MG63 (cell line): Measurements from ENCODE around the gene KRTAP5-2. TPM values are rescaled to one million over a fixed set of nuclear protein-coding genes. Genes with fewer than 3 reads are reported as not detected.

ENCODE experiments used
- DNase-seq: peaks from one replicate; pipeline ENCODE4 v3.0.0-alpha.2; 2020
- H3K27me3 ChIP-seq: fragments of 250-450 bp; sonication (Bioruptor Pico); 2 replicates; pipeline ENCODE4 v1.5.1; 2020; ENCODE audit warnings: mild to moderate bottlenecking, moderate library complexity
- H3K36me3 ChIP-seq: fragments of 250-450 bp; sonication (Bioruptor Pico); 2 replicates; pipeline ENCODE4 v1.5.1; 2020; ENCODE audit warnings: mild to moderate bottlenecking, moderate library complexity
- H3K4me3 ChIP-seq: fragments of 250-450 bp; sonication (Bioruptor Pico); 2 replicates; pipeline ENCODE4 v1.5.1; 2020; ENCODE audit warnings: mild to moderate bottlenecking, moderate library complexity
- H3K9me3 ChIP-seq: fragments of 250-450 bp; sonication (Bioruptor Pico); 2 replicates; pipeline ENCODE4 v1.5.1; 2020; ENCODE audit warnings: mild to moderate bottlenecking, moderate library complexity
- total RNA-seq: library from RNA; depleted of rRNA; stranded (reverse); fragments of >200 nt; shearing (Covaris generic); gene quantifications from 2 replicates; pipeline ENCODE4 v1.2.3, GENCODE V29; 2014; ENCODE audit warnings: low replicate concordance

Gene KRTAP5-2
- total RNA-seq, 1 experiment from 2014 or later = not detected

DNA sequence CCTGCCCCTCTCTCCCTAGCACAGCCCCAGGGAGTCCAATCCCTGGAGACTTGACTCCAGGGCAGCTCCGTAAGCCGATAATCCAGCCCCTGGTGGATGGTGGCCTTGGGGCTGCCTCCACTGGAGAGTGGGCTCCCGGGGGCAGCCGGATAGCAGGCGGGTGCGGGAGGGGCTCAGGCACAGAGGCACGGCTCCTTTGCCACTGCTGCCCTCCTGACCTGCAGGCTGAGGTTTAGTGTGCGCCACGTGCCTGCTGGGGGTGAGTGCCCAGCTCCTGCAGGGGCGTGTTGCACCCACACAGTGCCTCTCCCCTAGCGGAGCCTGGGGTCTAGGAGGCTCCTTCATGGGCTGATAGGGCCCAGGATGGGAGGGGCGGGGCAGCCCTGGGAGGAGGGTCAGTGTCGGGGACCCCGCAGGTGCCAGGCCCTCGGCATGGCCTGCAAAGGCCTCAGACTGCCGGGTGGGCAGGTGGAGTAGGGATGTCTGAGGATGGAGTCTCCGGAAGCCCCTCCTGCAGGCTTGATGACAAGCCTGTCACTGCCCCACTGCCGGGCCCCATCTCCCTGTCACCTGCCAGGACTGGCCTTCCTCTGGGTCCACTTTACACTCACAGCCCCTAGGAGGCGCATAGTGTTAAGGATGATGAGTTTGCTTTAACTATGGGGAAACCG is 31.6 kb downstream of the KRTAP5-2 start:
- no peak for DNase-seq
- Histone ChIP-seq H3K27me3 (no peaks in the 10 kb centered on the region), H3K36me3 (peaks cover 5% of the 10 kb centered on the region), H3K4me3 (no peak overlapping the region), H3K9me3 (no peaks in the 10 kb centered on the region)

DNA sequence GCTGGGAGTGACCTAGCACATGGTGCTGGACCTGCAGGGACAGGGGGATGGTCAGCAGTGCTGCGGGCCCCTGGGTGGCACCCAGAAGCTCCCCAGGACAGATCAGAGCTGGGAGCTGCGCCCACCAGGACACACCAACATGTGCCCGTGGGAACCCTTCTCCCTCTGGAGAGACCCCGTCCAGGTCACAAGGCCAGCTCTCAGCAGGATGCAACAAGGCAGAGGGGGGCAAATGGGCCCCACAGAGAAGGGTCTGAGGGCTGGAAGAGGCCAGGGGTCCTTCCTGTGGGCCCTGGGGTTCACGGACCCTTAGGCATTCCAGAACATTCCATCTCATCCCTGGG is 32.2 kb downstream of the KRTAP5-2 start:
- no peaks in the 10 kb centered on the region for H3K9me3 ChIP-seq
- no peak overlapping the region for H3K4me3 ChIP-seq
- no peak for DNase-seq
- no peaks in the 10 kb centered on the region for H3K27me3 ChIP-seq
- peaks cover 5% of the 10 kb centered on the region for H3K36me3 ChIP-seq

DNA sequence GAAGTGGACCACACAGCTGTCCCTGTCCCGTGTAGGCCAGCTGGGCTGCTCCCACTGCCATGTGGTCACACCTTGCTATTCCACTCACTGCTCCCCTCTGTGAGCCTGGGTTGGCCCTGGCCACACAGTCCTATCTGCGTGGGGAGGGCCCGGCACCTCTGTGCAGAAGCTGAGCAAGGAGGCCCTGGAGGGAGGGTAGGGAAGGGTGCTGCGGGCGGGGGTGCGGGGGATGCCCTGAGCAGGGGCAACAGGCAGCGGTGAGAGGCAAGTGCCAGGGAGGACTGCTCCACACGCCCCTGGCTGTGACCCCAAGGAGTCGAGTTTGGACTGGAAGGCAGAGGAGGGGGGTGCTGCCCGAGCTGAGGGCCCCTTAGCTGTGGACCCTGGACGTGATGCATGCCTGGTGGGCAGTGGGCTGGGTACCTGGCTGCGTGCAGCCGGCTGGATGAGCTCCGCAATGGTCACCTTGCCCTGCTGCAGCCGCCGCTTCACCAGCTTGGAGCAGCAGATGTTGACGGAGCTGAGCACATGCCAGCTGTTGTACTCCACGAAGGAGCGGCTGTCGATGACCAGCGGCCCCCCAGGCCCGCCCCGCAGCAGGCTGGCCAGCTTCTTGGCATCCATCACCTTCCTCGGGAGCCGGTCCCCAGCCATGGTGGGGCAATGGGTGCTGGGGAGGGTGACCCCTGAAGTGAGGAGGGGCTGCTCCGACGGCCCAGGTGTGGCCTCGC is 32.8 kb downstream of the KRTAP5-2 start:
- H3K9me3 ChIP-seq = no peaks in the 10 kb centered on the region
- H3K27me3 ChIP-seq = no peaks in the 10 kb centered on the region
- no peak for DNase-seq
- no peak overlapping the region for H3K4me3 ChIP-seq
- peaks cover 5% of the 10 kb centered on the region for H3K36me3 ChIP-seq

DNA sequence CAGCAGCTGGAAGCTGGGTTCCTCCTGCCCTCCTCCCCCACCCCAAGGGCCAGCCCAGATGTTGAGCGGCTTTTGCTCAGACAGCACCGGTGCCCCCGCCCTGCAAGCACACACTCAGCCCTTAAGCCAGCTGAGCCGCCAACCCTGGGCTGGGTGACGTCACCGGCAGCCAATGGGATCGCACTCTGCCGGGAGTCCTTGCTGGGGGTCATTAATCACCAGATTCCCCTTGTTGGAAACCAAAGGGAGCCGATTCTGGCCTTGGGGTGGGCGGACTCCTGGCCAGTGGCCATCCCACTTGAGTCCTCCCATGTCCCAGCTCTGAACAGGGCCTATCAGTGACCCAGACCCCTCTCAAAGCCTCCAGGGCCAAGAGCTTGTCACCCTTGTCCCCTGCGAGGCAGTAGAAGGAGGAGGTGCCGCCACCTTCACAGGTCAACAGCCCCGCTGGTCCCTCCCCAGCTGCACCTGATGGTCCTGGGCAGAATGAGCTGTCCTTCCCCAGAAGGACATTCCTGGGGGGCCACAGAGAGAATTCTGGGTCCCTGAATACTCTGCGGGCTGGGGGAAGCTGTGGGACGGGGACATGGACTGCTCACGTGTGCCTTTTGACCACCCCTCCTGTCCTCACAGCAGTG is 33.4 kb downstream of the KRTAP5-2 start:
- Histone ChIP-seq H3K9me3 (no peaks in the 10 kb centered on the region), H3K27me3 (no peaks in the 10 kb centered on the region), H3K4me3 (no peak overlapping the region), H3K36me3 (peaks cover 5% of the 10 kb centered on the region)
- peak; percentile 87 for DNase-seq

DNA sequence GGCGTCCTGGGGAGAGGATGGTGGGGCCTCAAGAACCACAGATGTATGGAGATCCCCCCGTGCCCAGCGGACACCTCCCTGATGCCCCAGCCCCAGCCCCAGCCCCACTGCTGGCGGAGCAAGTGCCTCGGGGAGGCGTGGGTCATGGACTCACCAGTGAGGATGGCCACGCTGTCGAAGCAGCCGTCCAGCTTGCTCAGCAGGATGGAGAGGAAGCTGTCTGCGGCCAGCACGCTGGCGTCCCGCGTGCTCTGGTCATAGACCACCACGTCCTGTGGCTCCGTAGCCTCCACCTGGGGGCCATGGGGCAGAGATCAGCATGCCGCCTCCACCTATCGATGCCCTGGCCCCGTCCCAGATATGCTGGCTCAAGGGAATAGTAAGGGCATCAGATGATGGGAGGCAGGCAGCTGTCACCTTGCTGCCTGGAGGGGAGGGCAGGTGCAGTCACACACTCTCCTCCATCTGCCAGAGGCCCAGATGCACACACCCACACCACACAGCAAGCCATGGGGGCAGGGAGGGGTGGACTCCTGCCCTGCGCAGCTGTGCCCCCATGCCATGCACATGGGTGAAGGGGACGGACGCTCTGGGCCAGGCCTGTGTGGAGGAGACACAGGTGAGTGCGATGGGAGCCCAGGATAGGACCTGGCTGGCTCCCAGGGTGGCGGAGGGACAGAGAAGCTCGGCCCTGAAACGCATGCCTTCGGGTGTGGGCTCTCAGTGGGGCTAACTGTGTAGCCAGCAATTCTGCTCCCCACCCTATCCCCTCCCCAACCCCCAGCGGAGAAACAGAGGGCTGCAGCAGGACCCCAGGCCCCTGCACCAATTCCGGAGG is 34.2 kb downstream of the KRTAP5-2 start:
- Histone ChIP-seq H3K9me3 (no peaks in the 10 kb centered on the region), H3K36me3 (peaks cover 5% of the 10 kb centered on the region), H3K27me3 (no peaks in the 10 kb centered on the region), H3K4me3 (no peak overlapping the region)
- DNase-seq = no peak

DNA sequence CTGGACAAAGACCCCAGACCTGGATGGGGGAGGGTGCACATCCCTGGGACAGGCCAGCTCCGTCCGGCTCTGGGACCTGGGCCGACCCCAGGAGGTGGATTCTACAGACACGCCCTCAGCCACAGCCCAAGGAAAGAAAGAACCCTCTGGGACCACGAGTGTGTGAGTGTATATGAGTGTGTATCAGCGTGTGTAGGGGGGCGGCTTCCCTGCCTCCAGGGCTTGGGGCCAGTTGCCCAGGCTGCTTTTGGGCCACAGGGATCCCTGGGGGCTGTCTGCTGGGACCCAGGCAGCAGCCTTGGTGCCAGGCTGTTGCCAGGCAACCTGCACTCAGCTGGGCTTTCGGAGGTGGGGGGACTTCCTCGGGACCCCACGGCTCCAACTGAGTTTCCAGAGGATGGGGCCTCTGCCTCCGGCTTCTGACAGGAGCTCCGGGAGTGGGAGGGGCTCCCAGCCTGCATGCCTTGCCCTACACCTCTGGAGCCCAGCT is 34.9 kb downstream of the KRTAP5-2 start:
- no peak for DNase-seq

DNA sequence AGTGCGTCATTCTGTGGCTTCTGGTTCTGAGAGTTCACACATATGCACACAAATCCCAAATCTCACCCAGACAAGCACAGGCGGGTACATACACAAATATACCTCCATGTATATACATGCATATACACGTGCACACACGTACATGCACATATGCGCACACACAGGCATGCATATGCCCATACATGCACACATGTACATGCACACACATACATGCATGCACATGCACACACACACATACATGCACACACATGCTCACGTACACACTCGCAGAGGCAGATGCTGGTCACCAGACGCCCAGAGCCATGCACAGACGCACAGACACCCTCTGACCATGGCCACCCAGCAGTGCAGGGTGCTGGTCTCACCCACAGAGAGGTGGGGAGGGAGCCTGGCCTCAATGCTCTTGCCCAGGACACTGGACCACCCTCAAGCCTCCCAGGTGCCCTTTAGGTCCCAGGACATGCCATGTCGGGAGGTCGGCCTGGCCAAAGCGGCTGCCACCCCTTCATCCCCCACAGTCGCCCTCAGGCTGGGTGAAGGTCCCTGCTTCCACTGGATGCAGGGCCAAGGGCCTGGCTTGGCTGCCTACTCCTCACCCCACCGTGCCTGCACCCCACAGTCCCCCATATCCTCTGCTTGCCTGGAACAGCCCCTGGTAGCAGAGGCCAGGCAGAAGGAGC is 35.5 kb downstream of the KRTAP5-2 start:
- H3K4me3 ChIP-seq = no peak overlapping the region

More for the DNA sequence above, 34.9 kb downstream of the KRTAP5-2 start:
- H3K36me3 ChIP-seq = peaks cover 8% of the 10 kb centered on the region
- H3K9me3 ChIP-seq = no peaks in the 10 kb centered on the region
- no peak overlapping the region for H3K4me3 ChIP-seq
- H3K27me3 ChIP-seq = no peaks in the 10 kb centered on the region

DNA sequence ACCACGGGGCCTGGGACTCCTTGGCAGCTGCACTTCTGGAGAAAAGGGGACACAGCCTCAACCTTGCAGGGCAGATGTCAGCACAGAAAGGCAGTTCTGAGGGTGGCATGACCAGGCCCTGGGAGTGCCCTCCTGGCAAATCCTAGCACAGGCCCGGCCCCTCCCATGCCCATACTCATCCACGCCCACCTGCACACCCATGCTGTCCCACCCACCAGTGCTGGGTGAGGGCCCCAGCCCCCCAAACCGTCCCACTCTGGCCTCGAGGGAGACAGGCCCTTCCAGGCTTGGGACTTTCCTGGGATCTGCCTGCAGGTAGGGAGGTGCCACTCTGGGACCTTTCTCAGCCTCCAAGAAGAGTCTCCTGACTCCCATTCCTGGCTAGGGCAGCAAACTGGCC is 36.1 kb downstream of the KRTAP5-2 start:
- Histone ChIP-seq H3K4me3 (no peak overlapping the region), H3K27me3 (no peaks in the 10 kb centered on the region), H3K36me3 (peaks cover 15% of the 10 kb centered on the region), H3K9me3 (no peaks in the 10 kb centered on the region)
- DNase-seq = no peak

More for the DNA sequence above, 35.5 kb downstream of the KRTAP5-2 start:
- DNase-seq = no peak
- Histone ChIP-seq H3K36me3 (peaks cover 12% of the 10 kb centered on the region), H3K27me3 (no peaks in the 10 kb centered on the region), H3K9me3 (no peaks in the 10 kb centered on the region)

DNA sequence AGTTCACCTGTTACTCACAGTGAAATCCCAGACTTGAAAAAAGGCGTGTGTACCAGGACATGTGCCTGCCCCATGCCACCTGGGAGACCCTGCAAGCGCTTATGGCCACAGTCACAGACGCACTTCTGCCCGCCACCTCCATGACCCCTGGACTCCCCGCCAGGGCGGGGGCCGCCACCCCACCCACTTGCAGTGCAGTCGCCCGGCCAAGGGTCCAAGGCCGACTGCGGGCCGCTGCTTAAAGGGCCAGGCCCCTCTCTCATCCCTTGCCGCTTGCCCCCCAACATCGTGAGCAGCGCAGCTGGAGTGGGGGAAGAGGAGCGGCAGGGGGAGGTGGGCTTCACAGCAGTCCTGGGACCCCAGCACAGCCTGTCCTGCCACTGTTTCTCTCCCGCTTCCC is 36.8 kb downstream of the KRTAP5-2 start:
- no peak for DNase-seq
- peaks cover 15% of the 10 kb centered on the region for H3K36me3 ChIP-seq
- no peak overlapping the region for H3K4me3 ChIP-seq
- no peaks in the 10 kb centered on the region for H3K9me3 ChIP-seq
- no peaks in the 10 kb centered on the region for H3K27me3 ChIP-seq

DNA sequence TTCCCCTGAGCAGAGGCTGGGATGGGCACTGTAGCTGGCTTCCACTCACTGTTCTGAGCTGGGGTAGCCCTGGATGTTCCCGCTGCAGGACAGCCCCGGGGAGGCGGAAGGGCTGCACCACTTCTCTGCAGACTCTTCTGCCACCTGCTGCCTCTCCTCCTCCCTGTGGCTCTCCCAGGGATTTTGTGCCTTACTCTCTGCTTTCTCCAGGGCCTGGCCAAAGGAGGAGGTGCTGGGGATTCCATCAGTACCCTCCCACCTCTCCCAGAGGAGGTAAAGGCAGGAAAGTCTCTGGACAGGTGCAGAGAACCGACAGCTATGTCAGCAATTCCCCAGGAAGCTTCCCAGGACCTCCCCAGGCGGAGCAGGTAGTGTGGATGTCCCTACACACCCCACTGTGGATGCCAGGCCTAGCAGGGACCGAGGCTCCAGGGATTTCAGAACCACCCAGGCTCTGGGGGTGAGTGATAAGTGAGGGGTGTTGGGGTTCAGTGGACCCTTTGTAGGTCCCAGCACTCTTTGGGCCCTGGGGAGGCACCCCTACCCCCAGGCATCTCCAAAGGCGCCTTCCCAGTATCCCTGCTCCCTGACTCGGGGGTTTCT is 37.3 kb downstream of the KRTAP5-2 start:
- no peak overlapping the region for H3K4me3 ChIP-seq
- no peak for DNase-seq
- no peaks in the 10 kb centered on the region for H3K27me3 ChIP-seq
- H3K9me3 ChIP-seq = no peaks in the 10 kb centered on the region
- peaks cover 15% of the 10 kb centered on the region for H3K36me3 ChIP-seq

DNA sequence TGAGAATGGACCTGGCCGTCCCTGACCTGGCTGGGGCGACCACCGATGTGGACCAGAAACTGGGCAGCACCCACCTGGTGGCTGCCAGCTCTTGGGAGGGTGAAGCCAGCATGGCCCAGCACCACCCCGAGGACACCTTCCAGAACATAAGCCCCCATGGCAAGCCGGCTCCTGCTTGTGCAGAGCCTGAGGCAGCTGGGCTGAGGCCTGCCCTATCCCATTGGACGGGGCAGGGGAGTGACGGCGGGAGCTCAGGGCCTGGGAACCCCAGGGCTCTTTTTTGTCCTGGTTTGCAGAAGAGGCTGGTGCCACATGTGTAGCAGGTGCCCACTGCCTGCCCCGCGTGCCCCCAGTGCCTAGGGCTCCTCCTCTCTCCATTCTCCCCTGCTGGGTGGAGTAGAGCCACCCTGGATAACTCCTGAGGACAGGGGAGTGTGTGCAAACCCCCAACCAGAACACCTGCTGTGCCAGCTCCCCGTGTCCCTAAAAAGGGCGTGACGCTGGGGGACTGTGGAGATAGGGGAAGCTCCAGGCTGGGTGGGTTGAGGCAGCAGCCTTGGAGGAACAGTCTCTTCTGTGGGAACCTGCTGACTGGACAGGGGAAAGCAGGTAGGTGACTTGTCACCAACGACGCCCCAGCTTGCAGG is 38.0 kb downstream of the KRTAP5-2 start:
- no peaks in the 10 kb centered on the region for H3K27me3 ChIP-seq
- DNase-seq = no peak
- H3K4me3 ChIP-seq = no peak overlapping the region
- H3K9me3 ChIP-seq = no peaks in the 10 kb centered on the region
- H3K36me3 ChIP-seq = peaks cover 15% of the 10 kb centered on the region

DNA sequence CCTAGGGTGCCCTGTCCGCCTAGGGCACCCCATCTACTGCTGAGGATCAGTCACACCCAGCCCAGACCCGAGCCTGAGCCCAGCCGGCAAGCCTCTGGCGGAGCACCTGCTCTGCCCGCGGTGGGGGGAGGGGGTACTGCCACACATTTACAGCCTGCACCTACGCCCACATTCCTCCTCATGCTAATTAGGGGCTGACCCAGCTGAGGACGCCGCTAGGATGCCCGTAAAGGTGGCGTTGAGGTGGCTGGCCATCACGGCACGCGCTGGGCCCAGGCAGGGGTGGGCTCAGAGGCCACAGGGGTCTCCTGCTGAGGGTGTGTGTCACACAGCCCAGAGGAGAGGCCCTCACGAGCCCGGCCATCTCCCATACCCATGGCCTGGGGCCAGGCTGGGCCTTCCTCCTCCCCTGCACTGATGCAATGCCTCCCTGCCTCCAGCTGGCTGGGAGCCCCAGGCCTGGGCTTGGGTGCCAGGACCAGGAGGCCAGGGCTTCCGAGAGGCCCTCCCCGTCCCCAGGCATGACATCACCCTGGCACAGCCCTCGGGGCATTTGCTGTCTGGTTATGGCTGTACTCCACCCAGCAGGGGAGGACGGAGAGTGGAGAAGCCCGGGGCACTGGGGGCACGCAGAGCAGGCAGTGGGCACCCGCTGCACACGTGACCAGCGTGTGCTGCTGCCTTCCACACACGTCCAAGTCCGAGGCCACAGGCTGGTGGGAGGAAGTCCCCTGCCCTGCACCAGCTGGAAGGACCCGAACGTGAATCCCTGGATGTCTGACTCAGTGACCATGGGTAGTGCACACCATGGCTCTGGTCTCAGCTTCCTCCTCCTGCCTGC is 38.8 kb downstream of the KRTAP5-2 start:
- peak; percentile 99 for DNase-seq
- no peaks in the 10 kb centered on the region for H3K27me3 ChIP-seq
- H3K9me3 ChIP-seq = no peaks in the 10 kb centered on the region
- H3K36me3 ChIP-seq = peaks cover 10% of the 10 kb centered on the region
- peak overlapping the region; percentile 21 for H3K4me3 ChIP-seq

DNA sequence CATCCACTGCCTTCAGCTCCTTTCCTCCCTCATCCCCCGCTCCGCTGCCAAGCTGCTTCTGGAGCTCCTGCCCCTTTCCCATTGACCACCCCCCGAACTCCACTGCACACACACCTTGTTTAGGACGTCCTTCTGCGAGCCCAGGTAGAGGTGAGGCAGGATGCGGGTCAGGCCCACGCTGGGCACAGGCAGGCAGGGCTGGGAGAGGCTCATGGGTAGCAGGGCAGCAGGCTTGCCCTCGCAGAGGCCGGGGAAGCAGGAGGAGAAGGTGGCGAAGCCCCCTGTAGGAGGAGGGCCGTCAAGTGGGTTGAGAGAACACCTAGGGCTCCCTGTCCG is 39.4 kb downstream of the KRTAP5-2 start:
- H3K4me3 ChIP-seq = peak overlapping the region; percentile 21
- no peak for DNase-seq
- H3K9me3 ChIP-seq = no peaks in the 10 kb centered on the region
- no peaks in the 10 kb centered on the region for H3K27me3 ChIP-seq
- H3K36me3 ChIP-seq = peaks cover 10% of the 10 kb centered on the region

DNA sequence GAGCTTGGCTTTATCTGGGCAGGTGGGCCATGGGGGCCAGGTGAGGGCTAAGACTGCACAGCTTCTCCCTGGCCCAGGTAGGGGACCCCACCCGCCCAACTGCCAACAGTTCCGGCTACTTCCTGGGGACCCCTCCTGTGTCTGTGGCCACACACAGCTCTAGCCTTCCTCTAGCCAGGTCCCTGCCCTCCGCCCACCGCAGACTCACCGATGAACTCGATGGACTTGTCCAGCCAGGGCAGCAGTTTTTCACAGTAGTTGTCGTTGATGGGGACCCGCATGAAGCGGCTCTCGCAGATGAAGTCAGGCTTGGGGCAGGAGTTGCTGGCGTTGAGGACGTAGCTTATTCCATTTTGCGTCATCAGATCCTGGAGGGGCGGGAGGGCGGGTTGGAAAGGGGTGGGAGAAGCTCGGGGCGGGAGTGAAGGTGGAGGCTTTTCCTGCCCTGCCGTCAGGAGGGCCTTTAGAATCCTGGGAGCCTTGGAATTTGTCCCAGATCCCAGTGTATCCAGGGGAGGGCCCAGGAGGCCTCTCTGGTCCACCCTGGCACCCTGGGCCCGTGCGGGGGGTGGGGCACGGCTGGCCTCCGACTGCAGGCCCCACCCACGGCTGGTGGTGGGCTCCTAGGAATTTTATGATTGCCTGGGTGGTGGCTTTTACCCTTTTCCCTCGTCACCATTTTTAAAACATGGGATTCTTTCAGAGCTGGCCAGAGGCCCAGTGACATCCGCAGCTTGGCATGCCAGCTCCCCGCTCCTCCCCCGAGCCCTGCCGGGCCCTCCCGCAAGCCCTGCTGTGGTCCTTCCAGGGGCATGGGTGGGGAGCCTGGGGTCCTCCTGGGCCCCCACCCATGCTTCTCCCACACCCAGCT is 40.0 kb downstream of the KRTAP5-2 start:
- Histone ChIP-seq H3K36me3 (peaks cover 10% of the 10 kb centered on the region), H3K9me3 (no peaks in the 10 kb centered on the region), H3K4me3 (peak overlapping the region; percentile 21), H3K27me3 (no peaks in the 10 kb centered on the region)
- DNase-seq = peak; percentile 87
